ENCODE data around the gene FLRT2.

DNA sequence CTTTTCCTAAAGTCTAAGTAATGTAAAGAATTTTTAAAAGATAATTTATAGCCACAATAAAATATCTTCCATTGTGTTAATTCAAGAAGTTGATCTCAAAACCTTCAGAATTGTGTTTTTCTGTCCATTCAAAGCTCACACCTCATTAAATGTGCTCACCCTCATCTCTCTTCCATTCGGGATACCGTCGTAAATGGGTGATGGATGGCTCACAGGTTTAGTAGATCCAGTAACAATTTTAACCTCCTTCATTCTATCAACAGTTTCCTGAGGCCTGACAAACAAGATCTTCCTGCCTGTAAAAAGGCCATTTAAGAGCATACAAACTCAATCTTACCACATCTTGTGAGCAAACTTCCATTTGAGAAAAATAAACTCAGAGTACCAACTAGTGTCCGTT, 9.4 kb upstream of the FLRT2 start:
- no peak for TF ChIP-seq CTCF (IDR thresholded peaks at IDR 0.05)
- no peak for TF ChIP-seq POLR2A (IDR thresholded peaks at IDR 0.05)
